Uterus (tissue), 2 donors: Measurements from ENCODE around the gene RPL37.

Experiments
- POLR2A ChIP-seq, 2 donors: fragments of 450-650 bp; IDR thresholded peaks; one replicate each; pipeline ENCODE4 v1.6.1; 2016; ENCODE audit warnings: antibody characterized with exemption in 2 of 2, mild to moderate bottlenecking in 1 of 2, moderate library complexity in 1 of 2
- TF ChIP-seq, protein P1 (sequence below), 4 experiments: fragments of 200-600 bp in 2 of 4; fragments of 450-650 bp in 2 of 4; sonication (generic) in 2 of 4; IDR thresholded peaks; one replicate each; pipeline ENCODE4 v1.5.1; 2016 to 2019; ENCODE audit warnings: antibody characterized with exemption in 4 of 4, mild to moderate bottlenecking in 2 of 4, moderate library complexity in 1 of 4

- TF ChIP-seq, protein P1, sequence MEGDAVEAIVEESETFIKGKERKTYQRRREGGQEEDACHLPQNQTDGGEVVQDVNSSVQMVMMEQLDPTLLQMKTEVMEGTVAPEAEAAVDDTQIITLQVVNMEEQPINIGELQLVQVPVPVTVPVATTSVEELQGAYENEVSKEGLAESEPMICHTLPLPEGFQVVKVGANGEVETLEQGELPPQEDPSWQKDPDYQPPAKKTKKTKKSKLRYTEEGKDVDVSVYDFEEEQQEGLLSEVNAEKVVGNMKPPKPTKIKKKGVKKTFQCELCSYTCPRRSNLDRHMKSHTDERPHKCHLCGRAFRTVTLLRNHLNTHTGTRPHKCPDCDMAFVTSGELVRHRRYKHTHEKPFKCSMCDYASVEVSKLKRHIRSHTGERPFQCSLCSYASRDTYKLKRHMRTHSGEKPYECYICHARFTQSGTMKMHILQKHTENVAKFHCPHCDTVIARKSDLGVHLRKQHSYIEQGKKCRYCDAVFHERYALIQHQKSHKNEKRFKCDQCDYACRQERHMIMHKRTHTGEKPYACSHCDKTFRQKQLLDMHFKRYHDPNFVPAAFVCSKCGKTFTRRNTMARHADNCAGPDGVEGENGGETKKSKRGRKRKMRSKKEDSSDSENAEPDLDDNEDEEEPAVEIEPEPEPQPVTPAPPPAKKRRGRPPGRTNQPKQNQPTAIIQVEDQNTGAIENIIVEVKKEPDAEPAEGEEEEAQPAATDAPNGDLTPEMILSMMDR (IDR thresholded peaks at IDR 0.05): no peak
- no peak for TF ChIP-seq POLR2A (IDR thresholded peaks at IDR 0.05)
Measured at GRCh38 chr5:40844565-40844964, 9.5 kb upstream of the RPL37 start.
